H1 (cell line): ENCODE measurements around the gene ANXA4. TPM values are rescaled to one million over a fixed set of nuclear protein-coding genes. Genes with fewer than 3 reads are reported as not detected.

Source experiments
- CTCF ChIA-PET: fragments of 300-600 bp; sonication (Branson Sonifier 250); formaldehyde crosslinking; loops from one replicate; lab custom pipeline; 2021; ENCODE audit not compliant: partially characterized antibody; lab: Charles Lee
- POLR2A ChIA-PET: fragments of 300-600 bp; sonication (Branson Sonifier 250); formaldehyde crosslinking; loops from one replicate; lab custom pipeline; 2021; ENCODE audit warnings: inconsistent platforms; ENCODE audit not compliant: partially characterized antibody; lab: Charles Lee
- DNase-seq, 2 experiments: peaks; one replicate each; pipeline versions ENCODE4 v3.0.0 to v3.0.0-alpha.2; 2010 to 2022; ENCODE audit warnings: low spot score in 2 of 2, low read depth in 1 of 2, mixed read lengths in 1 of 2
- FAIRE-seq: peaks from 2 replicates; lab custom pipeline; 2011; peaks lifted over from hg19 to GRCh38; lab: Jason Lieb, UNC
- H2AFZ ChIP-seq: 2 replicates; pipeline ENCODE4 v1.8.1; 2012; ENCODE audit warnings: low read length, inconsistent platforms
- H2AK5ac ChIP-seq: 2 replicates; pipeline ENCODE4 v1.6.1; 2013; ENCODE audit warnings: low read depth, low read length
- H2BK120ac ChIP-seq: replicated peaks from 2 replicates; pipeline ENCODE3; 2013; ENCODE audit warnings: low read depth, low read length, inconsistent platforms
- H2BK12ac ChIP-seq: 2 replicates; pipeline ENCODE4 v1.6.1; 2013; ENCODE audit warnings: low read depth, low read length
- H2BK15ac ChIP-seq: 2 replicates; pipeline ENCODE4 v1.6.1; 2013; ENCODE audit warnings: low read length
- H2BK20ac ChIP-seq: 2 replicates; pipeline ENCODE4 v1.6.1; 2013; ENCODE audit warnings: low read length
- H2BK5ac ChIP-seq: 2 replicates; pipeline ENCODE4 v1.6.1; 2013; ENCODE audit warnings: low read depth, low read length
- H3K14ac ChIP-seq: 2 replicates; pipeline ENCODE4 v1.6.1; 2013; ENCODE audit warnings: inconsistent platforms; ENCODE audit not compliant: insufficient read length
- H3K18ac ChIP-seq: 2 replicates; pipeline ENCODE4 v1.6.1; 2013; ENCODE audit warnings: low read length; ENCODE audit errors: extremely low read depth
- H3K23ac ChIP-seq: 2 replicates; pipeline ENCODE4 v1.6.1; 2013; ENCODE audit warnings: inconsistent platforms; ENCODE audit not compliant: insufficient read length
- H3K23me2 ChIP-seq: 2 replicates; pipeline ENCODE4 v1.6.1; 2013; ENCODE audit warnings: low read depth, low read length
- H3K27ac ChIP-seq: 2 replicates; pipeline ENCODE4 v1.6.1; 2011; ENCODE audit warnings: low read depth, low read length, inconsistent platforms
- H3K27me3 ChIP-seq, 4 experiments: replicated peaks in 1 of 4; 1 replicate in 1 of 4; 2 replicates in 3 of 4; pipeline versions ENCODE4 v1.6.1 to v1.8.1; 2011 to 2013; ENCODE audit warnings: low read length in 3 of 4, mild to moderate bottlenecking in 3 of 4, inconsistent platforms in 2 of 4, mixed read lengths in 2 of 4, moderate library complexity in 1 of 4; ENCODE audit not compliant: control insufficient read depth in 3 of 4, insufficient read depth in 3 of 4; ENCODE audit errors: extremely low read depth in 1 of 4
- H3K36me3 ChIP-seq, 4 experiments: 2 replicates each; pipeline versions ENCODE4 v1.6.1 to v1.8.1; 2011 to 2013; ENCODE audit warnings: mild to moderate bottlenecking in 4 of 4, low read length in 3 of 4, moderate library complexity in 2 of 4, control low read depth in 1 of 4, inconsistent platforms in 1 of 4; ENCODE audit not compliant: insufficient read depth in 4 of 4, control insufficient read depth in 2 of 4
- H3K4ac ChIP-seq: replicated peaks from 2 replicates; pipeline ENCODE3; 2013; ENCODE audit warnings: low read length, low read depth, mixed read lengths, inconsistent platforms; ENCODE audit not compliant: insufficient read length
- H3K4me1 ChIP-seq, 4 experiments: replicated peaks in 1 of 4; 1 replicate in 1 of 4; 2 replicates in 3 of 4; pipeline versions ENCODE4 v1.6.1 to v1.8.1; 2011 to 2013; ENCODE audit warnings: low read length in 3 of 4, inconsistent platforms in 2 of 4, mixed read lengths in 1 of 4; ENCODE audit not compliant: insufficient read depth in 4 of 4, control insufficient read depth in 3 of 4
- H3K4me2 ChIP-seq, 2 experiments: 2 replicates each; pipeline versions ENCODE4 v1.6.1 to v1.8.1; 2011 to 2013; ENCODE audit warnings: low read depth in 2 of 2, low read length in 2 of 2, control low read depth in 1 of 2, inconsistent platforms in 1 of 2, mild to moderate bottlenecking in 1 of 2; ENCODE audit not compliant: insufficient read depth in 1 of 2
- H3K4me3 ChIP-seq, 4 experiments: fragments of 200-600, 300-600 bp in 1 of 4; sonication (generic), shearing (Covaris generic), sonication (Bioruptor Twin) in 1 of 4; 2 replicates each; pipeline versions ENCODE4 v1.5.1 to v1.8.1; 2011 to 2016; ENCODE audit warnings: low read length in 4 of 4, low read depth in 3 of 4, control low read depth in 2 of 4, inconsistent platforms in 2 of 4, mild to moderate bottlenecking in 2 of 4, mixed read lengths in 1 of 4, moderate library complexity in 1 of 4; ENCODE audit not compliant: insufficient read depth in 2 of 4; ENCODE audit errors: extremely low read depth in 1 of 4
- H3K56ac ChIP-seq: replicated peaks from 2 replicates; pipeline ENCODE3; 2013; ENCODE audit warnings: low read depth, mild to moderate bottlenecking, mixed read lengths, low read length, inconsistent platforms; ENCODE audit not compliant: insufficient read length
- H3K79me1 ChIP-seq: 2 replicates; pipeline ENCODE4 v1.6.1; 2013; ENCODE audit warnings: low read depth, low read length, control low read depth
- H3K79me2 ChIP-seq, 2 experiments: 2 replicates each; pipeline versions ENCODE4 v1.6.1 to v1.8.1; 2012 to 2013; ENCODE audit warnings: low read length in 2 of 2, mild to moderate bottlenecking in 2 of 2, inconsistent platforms in 1 of 2; ENCODE audit not compliant: insufficient read depth in 2 of 2, control insufficient read depth in 1 of 2
- H3K9ac ChIP-seq, 4 experiments: replicated peaks in 1 of 4; 1 replicate in 1 of 4; 2 replicates in 3 of 4; pipeline versions ENCODE4 v1.6.1 to v1.8.1; 2011 to 2013; ENCODE audit warnings: low read depth in 3 of 4, low read length in 3 of 4, control low read depth in 2 of 4, mild to moderate bottlenecking in 2 of 4, moderate library complexity in 2 of 4, inconsistent platforms in 1 of 4; ENCODE audit errors: extremely low read depth in 1 of 4
- H3K9me3 ChIP-seq, 2 experiments: 2 replicates each; pipeline versions ENCODE4 v1.6.1 to v1.8.1; 2012 to 2013; ENCODE audit warnings: mild to moderate bottlenecking in 2 of 2, moderate library complexity in 2 of 2, control low read depth in 1 of 2, inconsistent platforms in 1 of 2, low read depth in 1 of 2, low read length in 1 of 2, mixed read lengths in 1 of 2; ENCODE audit not compliant: insufficient read depth in 2 of 2
- H4K20me1 ChIP-seq, 2 experiments: replicated peaks in 1 of 2; 2 replicates each; pipeline versions ENCODE3 to v1.8.1; 2011 to 2013; ENCODE audit warnings: inconsistent platforms in 2 of 2, low read length in 2 of 2, mild to moderate bottlenecking in 1 of 2; ENCODE audit not compliant: insufficient read depth in 2 of 2, control insufficient read depth in 1 of 2
- H4K5ac ChIP-seq: 2 replicates; pipeline ENCODE4 v1.6.1; 2013; ENCODE audit warnings: low read length, low read depth, mixed read lengths, inconsistent platforms; ENCODE audit not compliant: insufficient read length
- H4K8ac ChIP-seq: 2 replicates; pipeline ENCODE4 v1.8.0; 2013; ENCODE audit warnings: mild to moderate bottlenecking, moderate library complexity, low read length, inconsistent platforms; ENCODE audit not compliant: insufficient read depth; ENCODE audit errors: extremely low read depth
- H4K91ac ChIP-seq: replicated peaks from 2 replicates; pipeline ENCODE3; 2013; ENCODE audit warnings: low read length, mixed read lengths, inconsistent platforms; ENCODE audit not compliant: insufficient read length
- EZH2 ChIP-seq: fragments of 200-600 bp; sonication (generic); IDR thresholded peaks from 2 replicates; pipeline ENCODE4 v1.7.1; 2012; ENCODE audit warnings: low read depth, mild to moderate bottlenecking, moderate library complexity, low read length, inconsistent platforms; ENCODE audit not compliant: severe bottlenecking
- SRF ChIP-seq: IDR thresholded peaks from 2 replicates; pipeline ENCODE4 v1.6.1; 2011; ENCODE audit warnings: mild to moderate bottlenecking, low read depth, low read length, moderate library complexity
- WGBS, 2 experiments: shearing (Covaris generic) in 1 of 2; methylation state at CpG; one replicate each; pipeline versions ENCODE4 v1.1.6 to v1.1.7; 2013 to 2015; ENCODE audit warnings: low lambda C conversion rate in 2 of 2, mixed read lengths in 2 of 2, inconsistent platforms in 1 of 2, low coverage in 1 of 2, missing lambda C conversion rate in 1 of 2; ENCODE audit not compliant: insufficient replicate concordance in 2 of 2, insufficient coverage in 1 of 2, insufficient read length in 1 of 2; ENCODE audit errors: extremely low coverage in 1 of 2, missing lambda C conversion rate in 1 of 2; 5-methylcytosine and 5-hydroxymethylcytosine counted together
- polyA plus RNA-seq, 7 experiments: library from polyadenylated mRNA; depleted of rRNA in 3 of 7; stranded (reverse) in 5 of 7; unstranded in 2 of 7; fragments of >200 nt in 5 of 7; fragments of 200-250 nt in 2 of 7; gene quantifications; 1 replicate in 5 of 7; 2 replicates in 1 of 7; 4 replicates in 1 of 7; pipeline versions ENCODE4 v1.2.1 to v1.2.3, GENCODE V29; 2011 to 2013; ENCODE audit warnings: missing spikeins in 2 of 7, mixed read lengths in 2 of 7
- total RNA-seq: library from RNA; stranded (reverse); fragmentation: NEBNext Ultra II Directional; extraction: Animal tissue kit (Norgen Biotek cat#: 25700); gene quantifications from 2 replicates; pipeline ENCODE4 v1.2.1, GENCODE V29; 2021

Gene ANXA4
- total and polyA plus RNA-seq, 2 of the 8 experiments (the other 6 are each of a cell fraction or from before 2014, with no cell fraction given): 9.4 to 17.6 TPM

DNA sequence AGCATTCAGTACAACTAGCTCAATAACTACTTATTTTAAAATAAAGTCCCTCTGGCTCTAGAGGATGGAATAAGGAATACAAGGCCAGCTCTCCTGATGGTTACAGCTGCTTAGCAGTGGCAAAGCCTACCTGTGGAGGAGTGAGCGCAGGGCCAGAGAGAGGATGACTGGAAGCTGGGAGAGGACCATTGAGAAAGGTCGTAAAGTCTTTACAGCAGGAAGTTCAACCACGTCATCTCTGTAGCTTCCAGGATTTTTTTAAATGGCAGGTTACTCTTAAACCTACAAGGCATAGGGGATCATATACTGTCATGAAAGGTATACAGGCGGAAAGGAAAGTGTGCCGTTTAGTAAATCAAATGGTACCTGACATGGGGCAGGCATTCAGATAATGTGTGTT is 26.3 kb downstream of the ANXA4 start:
- Histone ChIP-seq H3K9ac (no peak overlapping the region), H2BK15ac (no peak overlapping the region), H2AK5ac (no peak overlapping the region), H2BK120ac (no peak overlapping the region), H4K5ac (no peak overlapping the region), H4K20me1 (no peaks in the 10 kb centered on the region), H3K36me3 (no peaks in the 10 kb centered on the region; a peak in 1 of 8 replicates), H2AFZ (no peak overlapping the region), H3K23ac (no peak overlapping the region), H3K23me2 (no peaks in the 10 kb centered on the region), H2BK12ac (no peak overlapping the region), H3K14ac (no peak overlapping the region), H4K8ac (no peak overlapping the region; the same call in 1 of the 2 replicates), H3K56ac (no peak overlapping the region), H3K79me2 (no peaks in the 10 kb centered on the region), H4K91ac (no peak overlapping the region), H3K4me1 (peaks cover 0 to 4% (median 2%) of the 10 kb centered on the region in 4 experiments; a peak in 4 of 7 replicates), H3K9me3 (no peaks in the 10 kb centered on the region), H3K27ac (no peak overlapping the region), H2BK5ac (no peak overlapping the region), H3K4me3 (no peak overlapping the region), H3K18ac (no peak overlapping the region), H3K4ac (no peak overlapping the region), H2BK20ac (no peak overlapping the region), H3K79me1 (no peaks in the 10 kb centered on the region; the same call in 1 of the 2 replicates), H3K4me2 (no peak overlapping the region), H3K27me3 (no peaks in the 10 kb centered on the region)
- CTCF ChIA-PET: interaction anchor here (0.6 to 2.3 kb wide), 11 partner anchors 8 to 203 kb away, joined by 3 to 6 read pairs (median 4); no protein-coding TSS in a partner anchor
- 94% methylated on average over 5 of the region's 5 CpGs; no CpG with 5 or more reads in 1 of the 2 experiments for WGBS, 2 experiments
- FAIRE-seq (no peak), DNase-seq (no peak)
- TF ChIP-seq SRF: no peak
- TF ChIP-seq EZH2: no peak
- POLR2A ChIA-PET: interaction anchor here (1.5 kb wide), 2 partner anchors 8 to 28 kb away, joined by 3 to 4 read pairs; no protein-coding TSS in a partner anchor
